ENCODE data around the gene KCNK6. TPM values are rescaled to one million over a fixed set of nuclear protein-coding genes. Genes with fewer than 3 reads are reported as not detected.
"Not testable (repeated sequence)": the region's sequence is repeated elsewhere in the genome, so short reads cannot be mapped to it uniquely, and the experiment has no call there.

Gene KCNK6
- polyA plus RNA-seq, 1 donor (not counting 4 experiments of a cell fraction or from before 2014, with no cell fraction given): 23.9 TPM

DNA sequence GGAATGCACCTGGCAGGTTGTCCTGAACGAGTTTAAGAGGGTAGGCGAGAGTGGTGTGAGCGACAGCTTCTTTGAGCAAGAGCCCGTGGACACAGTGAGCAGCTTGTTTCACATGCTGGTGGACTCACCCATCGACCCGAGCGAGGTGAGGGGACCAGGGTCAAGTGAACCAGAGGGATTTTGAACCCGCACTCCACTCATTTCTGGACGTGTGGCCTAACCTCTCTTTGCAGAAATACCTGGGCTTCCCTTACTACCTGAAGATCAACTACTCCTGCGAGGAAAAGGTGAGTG, 17.7 kb downstream of the KCNK6 start:
- H3K27ac ChIP-seq (ENCODE audit: control insufficient read depth, insufficient read depth, low read length): no peak overlapping the region
- DNase-seq (ENCODE audit: low read depth, low spot score): no peak
- H2AFZ ChIP-seq (ENCODE audit: control insufficient read depth, low read length): peak overlapping the region; percentile 85
- TF ChIP-seq, protein P1, sequence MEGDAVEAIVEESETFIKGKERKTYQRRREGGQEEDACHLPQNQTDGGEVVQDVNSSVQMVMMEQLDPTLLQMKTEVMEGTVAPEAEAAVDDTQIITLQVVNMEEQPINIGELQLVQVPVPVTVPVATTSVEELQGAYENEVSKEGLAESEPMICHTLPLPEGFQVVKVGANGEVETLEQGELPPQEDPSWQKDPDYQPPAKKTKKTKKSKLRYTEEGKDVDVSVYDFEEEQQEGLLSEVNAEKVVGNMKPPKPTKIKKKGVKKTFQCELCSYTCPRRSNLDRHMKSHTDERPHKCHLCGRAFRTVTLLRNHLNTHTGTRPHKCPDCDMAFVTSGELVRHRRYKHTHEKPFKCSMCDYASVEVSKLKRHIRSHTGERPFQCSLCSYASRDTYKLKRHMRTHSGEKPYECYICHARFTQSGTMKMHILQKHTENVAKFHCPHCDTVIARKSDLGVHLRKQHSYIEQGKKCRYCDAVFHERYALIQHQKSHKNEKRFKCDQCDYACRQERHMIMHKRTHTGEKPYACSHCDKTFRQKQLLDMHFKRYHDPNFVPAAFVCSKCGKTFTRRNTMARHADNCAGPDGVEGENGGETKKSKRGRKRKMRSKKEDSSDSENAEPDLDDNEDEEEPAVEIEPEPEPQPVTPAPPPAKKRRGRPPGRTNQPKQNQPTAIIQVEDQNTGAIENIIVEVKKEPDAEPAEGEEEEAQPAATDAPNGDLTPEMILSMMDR (optimal IDR thresholded peaks at IDR 0.05 in 1 of 3, IDR thresholded peaks at IDR 0.05 in 1 of 3, conservative IDR thresholded peaks at IDR 0.05 in 1 of 3; ENCODE audit: extremely low read depth in 1 of 3, insufficient read depth in 2 of 3, low read length in 3 of 3): no peak
- no peak for TF ChIP-seq EZH2 (IDR thresholded peaks at IDR 0.05; ENCODE audit: low read length)
- peaks cover 12% of the 10 kb centered on the region for H3K4me1 ChIP-seq (ENCODE audit: control insufficient read depth, extremely low read depth, insufficient read depth, low read length)
- H3K9me1 ChIP-seq (ENCODE audit: control insufficient read depth, extremely low read depth, insufficient read depth, low read length): no peaks in the 10 kb centered on the region
- no peaks in the 10 kb centered on the region for H3K36me3 ChIP-seq (ENCODE audit: control insufficient read depth in 2 of 2, extremely low read depth in 1 of 2, insufficient read depth in 2 of 2, low read length in 2 of 2)
- no peaks in the 10 kb centered on the region for H4K20me1 ChIP-seq (ENCODE audit: control insufficient read depth, extremely low read depth, insufficient read depth, low read length)
- H3K79me2 ChIP-seq (ENCODE audit: control insufficient read depth, insufficient read depth, low read length): no peaks in the 10 kb centered on the region
- no peak for FAIRE-seq
- H3K4me2 ChIP-seq (ENCODE audit: control insufficient read depth, extremely low read depth, insufficient read depth, low read depth, low read length): peak overlapping the region; percentile 96
- peak overlapping the region; percentile 18 for H3K9ac ChIP-seq (ENCODE audit: control insufficient read depth, extremely low read depth, insufficient read depth, low read length)
- dilution Hi-C loops (cut with MboI; ENCODE audit: extremely low pct_ligation_motif_present, low sequenced_read_pairs): no loop called here
- peak overlapping the region; percentile 58 to 65 (median 62) for H3K4me3 ChIP-seq (ENCODE audit: control insufficient read depth in 2 of 3, extremely low read depth in 1 of 3, insufficient read depth in 2 of 3, low read depth in 1 of 3, low read length in 3 of 3)
- no peaks in the 10 kb centered on the region for H3K9me3 ChIP-seq (ENCODE audit: control insufficient read depth, low read depth, low read length)
- no peaks in the 10 kb centered on the region for H3K27me3 ChIP-seq (ENCODE audit: control insufficient read depth, extremely low read depth, insufficient read depth, low read length)

DNA sequence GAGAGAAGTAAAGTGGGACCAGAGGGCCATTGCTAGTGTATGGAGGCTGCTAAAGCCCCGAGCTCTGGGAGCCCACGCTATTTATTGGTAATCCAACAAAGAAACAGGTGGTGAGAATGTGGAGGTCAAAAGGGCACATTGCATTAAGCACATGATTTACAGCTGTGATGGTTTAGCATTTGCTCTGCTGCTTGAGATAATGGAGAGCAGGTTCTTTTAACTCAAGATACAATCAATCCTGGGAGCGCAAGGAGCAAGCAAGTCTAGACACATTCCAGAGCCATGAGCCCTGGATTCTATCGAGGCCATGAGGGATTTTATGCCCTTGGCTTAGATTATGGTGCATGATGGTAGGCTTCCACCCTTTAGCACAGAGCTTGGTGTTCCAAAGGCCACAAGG, 19.4 kb downstream of the KCNK6 start:
- H3K36me3 ChIP-seq (ENCODE audit: control insufficient read depth in 2 of 2, extremely low read depth in 1 of 2, insufficient read depth in 2 of 2, low read length in 2 of 2); H3K27me3 ChIP-seq (ENCODE audit: control insufficient read depth, extremely low read depth, insufficient read depth, low read length); H3K79me2 ChIP-seq (ENCODE audit: control insufficient read depth, insufficient read depth, low read length); H3K27ac ChIP-seq (ENCODE audit: control insufficient read depth, insufficient read depth, low read length); H4K20me1 ChIP-seq (ENCODE audit: control insufficient read depth, extremely low read depth, insufficient read depth, low read length); dilution Hi-C loops (cut with MboI; ENCODE audit: extremely low pct_ligation_motif_present, low sequenced_read_pairs); H3K4me2 ChIP-seq (ENCODE audit: control insufficient read depth, extremely low read depth, insufficient read depth, low read depth, low read length); H3K9me1 ChIP-seq (ENCODE audit: control insufficient read depth, extremely low read depth, insufficient read depth, low read length); H3K9me3 ChIP-seq (ENCODE audit: control insufficient read depth, low read depth, low read length); DNase-seq (ENCODE audit: low read depth, low spot score); H2AFZ ChIP-seq (ENCODE audit: control insufficient read depth, low read length); H3K9ac ChIP-seq (ENCODE audit: control insufficient read depth, extremely low read depth, insufficient read depth, low read length); H3K4me3 ChIP-seq (ENCODE audit: control insufficient read depth in 2 of 3, extremely low read depth in 1 of 3, insufficient read depth in 2 of 3, low read depth in 1 of 3, low read length in 3 of 3): not testable (repeated sequence)
- H3K4me1 ChIP-seq (ENCODE audit: control insufficient read depth, extremely low read depth, insufficient read depth, low read length): peaks cover 18% of the 10 kb centered on the region
- FAIRE-seq: peak; percentile 75

GRCh38 chr19:38340927-38341326, 21.3 kb downstream of the KCNK6 start:
- dilution Hi-C loops (cut with MboI; ENCODE audit: extremely low pct_ligation_motif_present, low sequenced_read_pairs): no loop called here

More at GRCh38 chr19:38340927-38341326, 21.3 kb downstream of the KCNK6 start:
- H3K4me1 ChIP-seq (ENCODE audit: control insufficient read depth, extremely low read depth, insufficient read depth, low read length): peaks cover 18% of the 10 kb centered on the region
- no peaks in the 10 kb centered on the region for H3K36me3 ChIP-seq (ENCODE audit: control insufficient read depth in 2 of 2, extremely low read depth in 1 of 2, insufficient read depth in 2 of 2, low read length in 2 of 2)
- no peaks in the 10 kb centered on the region for H3K79me2 ChIP-seq (ENCODE audit: control insufficient read depth, insufficient read depth, low read length)
- DNase-seq (ENCODE audit: low read depth, low spot score) (no peak), FAIRE-seq (no peak)
- H2AFZ ChIP-seq (ENCODE audit: control insufficient read depth, low read length): no peak overlapping the region
- no peaks in the 10 kb centered on the region for H3K9me3 ChIP-seq (ENCODE audit: control insufficient read depth, low read depth, low read length)
- no peak overlapping the region for H3K27ac ChIP-seq (ENCODE audit: control insufficient read depth, insufficient read depth, low read length)
- H3K4me3 ChIP-seq (ENCODE audit: control insufficient read depth in 2 of 3, extremely low read depth in 1 of 3, insufficient read depth in 2 of 3, low read depth in 1 of 3, low read length in 3 of 3): no peak overlapping the region
- H3K9ac ChIP-seq (ENCODE audit: control insufficient read depth, extremely low read depth, insufficient read depth, low read length): no peak overlapping the region
- H4K20me1 ChIP-seq (ENCODE audit: control insufficient read depth, extremely low read depth, insufficient read depth, low read length): no peaks in the 10 kb centered on the region
- no peaks in the 10 kb centered on the region for H3K9me1 ChIP-seq (ENCODE audit: control insufficient read depth, extremely low read depth, insufficient read depth, low read length)
- H3K27me3 ChIP-seq (ENCODE audit: control insufficient read depth, extremely low read depth, insufficient read depth, low read length): no peaks in the 10 kb centered on the region
- H3K4me2 ChIP-seq (ENCODE audit: control insufficient read depth, extremely low read depth, insufficient read depth, low read depth, low read length): no peak overlapping the region
- no peak for TF ChIP-seq EZH2 (IDR thresholded peaks at IDR 0.05; ENCODE audit: low read length)
- TF ChIP-seq, protein P1 (optimal IDR thresholded peaks at IDR 0.05 in 1 of 3, IDR thresholded peaks at IDR 0.05 in 1 of 3, conservative IDR thresholded peaks at IDR 0.05 in 1 of 3; ENCODE audit: extremely low read depth in 1 of 3, insufficient read depth in 2 of 3, low read length in 3 of 3): no peak
